ENCODE data around the gene KCTD13.

Gene KCTD13

DNA sequence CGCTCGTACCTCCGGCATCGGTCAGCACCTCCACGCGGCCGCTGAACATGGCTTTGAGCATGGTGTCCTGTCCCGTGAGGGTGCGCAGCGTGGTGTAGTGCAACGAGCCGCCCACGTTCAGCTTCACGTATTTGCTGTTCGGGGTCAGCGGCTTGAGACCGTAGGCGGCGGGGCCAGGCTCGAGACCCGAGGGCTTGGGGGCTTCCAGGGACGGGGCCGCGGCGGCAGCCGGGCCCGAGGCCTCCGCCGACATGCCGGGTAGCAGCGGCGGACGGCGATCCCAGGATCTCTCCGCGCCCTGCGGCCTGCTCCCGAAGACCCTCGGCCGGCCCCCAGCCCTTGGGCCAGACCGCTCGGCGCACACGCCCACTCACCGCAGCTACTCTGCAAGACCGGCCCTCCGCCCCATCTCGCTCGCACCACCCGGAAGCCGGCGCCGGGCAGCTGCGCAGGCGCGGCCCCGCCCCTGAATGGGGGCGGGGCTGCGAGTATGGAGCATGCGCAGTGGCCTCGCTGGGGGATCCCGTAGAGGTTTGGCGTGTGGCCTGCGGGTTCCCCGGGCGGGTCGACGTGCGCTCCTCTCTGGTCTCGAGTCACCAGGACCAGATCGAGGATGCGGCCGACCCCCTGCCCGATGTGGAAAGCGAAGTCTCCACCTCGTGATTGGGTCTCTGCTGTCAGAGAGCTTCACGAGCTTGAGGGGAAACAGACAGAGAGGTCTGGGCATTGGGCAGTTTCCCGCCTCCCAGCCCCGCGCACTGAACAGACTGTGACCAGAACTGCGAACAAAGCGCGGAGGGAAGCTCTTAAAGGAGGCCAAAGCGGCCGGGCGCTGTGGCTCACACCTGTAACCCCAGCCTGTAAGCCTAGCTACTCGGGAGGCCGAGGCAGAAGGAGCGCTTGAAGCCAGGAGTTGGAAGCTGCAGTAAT, at the start of gene KCTD13:
Gene KCTD13 (minus strand): TSS at position 446 of the 930 bp plus-strand sequence. CDS start 193 bp downstream, at position 253.
- Mint-ChIP-seq H3K36me3 (ENCODE audit: insufficient read depth) (peaks cover 10% of the 10 kb centered on the region), H3K27me3 (no peaks in the 10 kb centered on the region), H3K27ac (ENCODE audit: low read depth) (peak within 1 kb of the TSS; percentile 93), H3K9me3 (no peaks in the 10 kb centered on the region), H3K4me1 (peaks cover 47% of the 10 kb centered on the region), H3K4me3 (peak within 1 kb of the TSS; percentile 91)
- peak; percentile 79 for ATAC-seq (replicated peaks; ENCODE audit: extremely low read depth, poor library complexity, severe bottlenecking)
- peak; percentile 88 to 93 for DNase-seq (ENCODE audit: low spot score in 2 of 2)

DNA sequence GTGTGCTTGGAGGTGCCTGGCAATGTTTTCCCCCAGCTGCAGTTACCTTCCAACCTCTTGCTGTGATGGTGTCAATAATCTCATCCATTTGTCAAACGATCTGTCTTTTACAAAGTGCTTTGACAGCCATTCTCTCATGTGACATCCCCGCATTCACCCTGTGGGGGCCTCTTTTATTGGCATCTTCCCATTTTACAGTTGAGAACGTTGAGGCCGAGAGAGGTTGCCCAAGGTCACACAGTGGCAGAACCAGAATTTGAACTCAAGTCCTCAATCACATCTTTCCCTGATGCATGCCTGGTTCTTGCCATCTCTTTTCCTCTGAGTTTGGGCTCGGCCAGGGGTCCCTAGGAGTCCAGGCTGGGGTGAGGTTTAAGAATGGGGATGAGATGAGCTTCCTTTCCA, 49.1 kb upstream of the KCTD13 start:
- DNase-seq (ENCODE audit: low spot score in 2 of 2) (no peak), ATAC-seq (replicated peaks; ENCODE audit: extremely low read depth, poor library complexity, severe bottlenecking) (no peak)
- peaks cover 46% of the 10 kb centered on the region for H3K4me1 Mint-ChIP-seq
- H3K27me3 Mint-ChIP-seq: no peaks in the 10 kb centered on the region
- no peaks in the 10 kb centered on the region for H3K9me3 Mint-ChIP-seq
- H3K4me3 Mint-ChIP-seq: peak overlapping the region; percentile 99
- H3K27ac Mint-ChIP-seq (ENCODE audit: low read depth): peak overlapping the region; percentile 23
- peaks cover 16% of the 10 kb centered on the region for H3K36me3 Mint-ChIP-seq (ENCODE audit: insufficient read depth)

GRCh38 chr16:29974291-29975133, 48.5 kb upstream of the KCTD13 start:
- ATAC-seq (replicated peaks; ENCODE audit: extremely low read depth, poor library complexity, severe bottlenecking) (no peak), DNase-seq (ENCODE audit: low spot score in 2 of 2) (no peak)
- peaks cover 13% of the 10 kb centered on the region for H3K36me3 Mint-ChIP-seq (ENCODE audit: insufficient read depth)
- peak overlapping the region; percentile 23 for H3K27ac Mint-ChIP-seq (ENCODE audit: low read depth)
- no peaks in the 10 kb centered on the region for H3K27me3 Mint-ChIP-seq
- H3K4me3 Mint-ChIP-seq: peak overlapping the region; percentile 99
- H3K4me1 Mint-ChIP-seq: peaks cover 46% of the 10 kb centered on the region
- H3K9me3 Mint-ChIP-seq: no peaks in the 10 kb centered on the region

DNA sequence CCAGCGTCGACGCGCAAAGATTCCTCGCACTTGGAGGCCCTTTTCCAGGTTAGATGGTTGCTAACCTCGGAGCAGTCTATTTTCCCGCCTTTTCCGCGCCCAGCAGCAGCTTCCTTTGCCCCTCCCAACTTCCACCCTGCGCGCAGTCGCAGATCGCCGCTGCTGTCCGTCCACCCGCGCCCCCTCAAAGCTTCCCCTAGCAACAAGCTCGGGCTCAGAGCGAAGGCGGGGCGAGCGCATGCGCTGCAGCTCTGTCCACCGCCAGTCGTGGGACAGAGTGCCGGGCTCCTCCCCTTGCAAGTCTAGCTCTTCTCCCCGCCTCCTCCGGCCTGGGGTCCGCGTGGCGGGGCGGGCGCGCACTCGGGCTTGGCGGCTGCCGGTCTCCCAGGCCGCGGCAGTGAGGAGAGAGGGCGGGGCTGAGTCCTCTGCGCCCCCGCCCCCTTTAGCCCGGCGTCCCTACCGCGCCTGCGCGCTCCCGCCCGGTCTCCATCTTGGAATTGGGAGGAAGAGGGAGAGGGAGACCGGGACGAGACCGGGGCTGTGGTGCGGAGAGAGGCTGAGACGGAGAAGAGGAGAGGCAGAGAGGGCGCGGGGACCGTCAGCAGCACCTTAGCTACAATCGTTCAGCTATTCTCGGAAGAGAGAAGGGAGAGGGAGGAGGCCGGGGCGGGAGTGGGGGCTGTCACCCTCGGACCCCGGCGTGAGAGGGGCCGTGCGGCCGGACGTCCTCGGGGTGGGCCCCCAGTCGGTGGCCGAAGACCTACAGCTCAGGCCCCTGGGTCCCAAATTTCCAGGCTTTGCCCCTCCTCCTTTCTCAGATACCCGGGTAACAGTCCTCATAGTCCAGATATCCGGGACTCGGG, 47.6 kb upstream of the KCTD13 start, which contains the start of gene TAOK2:
Gene TAOK2 (plus strand): TSS at position 485 of the 863 bp plus-strand sequence. CDS start 3,905 bp downstream, outside the sequence.
- ATAC-seq (replicated peaks; ENCODE audit: extremely low read depth, poor library complexity, severe bottlenecking) (peak; percentile 81), DNase-seq (ENCODE audit: low spot score in 2 of 2) (peak; percentile 85 to 87)
- H3K27me3 Mint-ChIP-seq: no peaks in the 10 kb centered on the region
- H3K4me1 Mint-ChIP-seq: peaks cover 46% of the 10 kb centered on the region
- H3K27ac Mint-ChIP-seq (ENCODE audit: low read depth): peak within 1 kb of the TSS; percentile 23
- peak within 1 kb of the TSS; percentile 99 for H3K4me3 Mint-ChIP-seq
- peaks cover 10% of the 10 kb centered on the region for H3K36me3 Mint-ChIP-seq (ENCODE audit: insufficient read depth)
- no peaks in the 10 kb centered on the region for H3K9me3 Mint-ChIP-seq

GRCh38 chr16:29972992-29973383, 47.0 kb upstream of the KCTD13 start:
- DNase-seq (ENCODE audit: low spot score in 2 of 2): no peak
- Mint-ChIP-seq H3K27ac (ENCODE audit: low read depth) (peak overlapping the region; percentile 23), H3K9me3 (no peaks in the 10 kb centered on the region), H3K36me3 (ENCODE audit: insufficient read depth) (peaks cover 13% of the 10 kb centered on the region), H3K4me3 (peak overlapping the region; percentile 99), H3K27me3 (no peaks in the 10 kb centered on the region), H3K4me1 (peaks cover 46% of the 10 kb centered on the region)
- ATAC-seq (replicated peaks; ENCODE audit: extremely low read depth, poor library complexity, severe bottlenecking): no peak

- no peaks in the 10 kb centered on the region for H3K27me3 Mint-ChIP-seq
- H3K4me1 Mint-ChIP-seq: peaks cover 43% of the 10 kb centered on the region
- DNase-seq (ENCODE audit: low spot score in 2 of 2) (no peak), ATAC-seq (replicated peaks; ENCODE audit: extremely low read depth, poor library complexity, severe bottlenecking) (no peak)
- H3K27ac Mint-ChIP-seq (ENCODE audit: low read depth): peak overlapping the region; percentile 23
- H3K9me3 Mint-ChIP-seq: no peaks in the 10 kb centered on the region
- H3K4me3 Mint-ChIP-seq: peak overlapping the region; percentile 99
- H3K36me3 Mint-ChIP-seq (ENCODE audit: insufficient read depth): peaks cover 13% of the 10 kb centered on the region
These were observed 46.5 kb upstream of the KCTD13 start for GRCh38 chr16:29972500-29972899.

GRCh38 chr16:29971304-29971703, 45.3 kb upstream of the KCTD13 start:
- no peaks in the 10 kb centered on the region for H3K9me3 Mint-ChIP-seq
- peaks cover 31% of the 10 kb centered on the region for H3K4me1 Mint-ChIP-seq
- H3K27ac Mint-ChIP-seq (ENCODE audit: low read depth): peak overlapping the region; percentile 36
- no peaks in the 10 kb centered on the region for H3K27me3 Mint-ChIP-seq
- DNase-seq (ENCODE audit: low spot score in 2 of 2): no peak
- H3K36me3 Mint-ChIP-seq (ENCODE audit: insufficient read depth): peaks cover 13% of the 10 kb centered on the region
- no peak overlapping the region for H3K4me3 Mint-ChIP-seq
- no peak for ATAC-seq (replicated peaks; ENCODE audit: extremely low read depth, poor library complexity, severe bottlenecking)

DNA sequence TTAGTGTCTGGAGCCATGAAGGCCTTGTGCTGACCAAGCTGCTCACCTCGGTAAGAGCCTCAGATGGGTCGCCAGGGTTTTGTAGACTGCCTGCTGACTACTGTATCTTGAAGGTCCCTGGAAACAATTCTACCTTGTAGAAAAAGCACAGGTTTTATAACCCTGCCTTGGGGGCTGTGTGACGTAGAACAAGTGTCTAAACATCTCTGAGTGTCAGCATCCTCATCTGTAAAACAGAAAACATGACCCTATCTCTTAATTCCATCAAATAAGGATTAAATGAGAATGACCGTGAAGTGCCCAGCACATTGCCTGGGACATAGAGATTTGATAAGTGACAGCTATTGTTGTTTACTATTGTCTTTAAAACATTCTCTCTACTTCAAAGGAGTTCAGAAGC, 42.2 kb upstream of the KCTD13 start:
- ATAC-seq (replicated peaks; ENCODE audit: extremely low read depth, poor library complexity, severe bottlenecking) (no peak), DNase-seq (ENCODE audit: low spot score in 2 of 2) (no peak)
- Mint-ChIP-seq H3K36me3 (ENCODE audit: insufficient read depth) (peaks cover 11% of the 10 kb centered on the region), H3K9me3 (no peaks in the 10 kb centered on the region), H3K4me3 (no peak overlapping the region), H3K27me3 (no peaks in the 10 kb centered on the region), H3K4me1 (peaks cover 6% of the 10 kb centered on the region), H3K27ac (ENCODE audit: low read depth) (no peak overlapping the region)

DNA sequence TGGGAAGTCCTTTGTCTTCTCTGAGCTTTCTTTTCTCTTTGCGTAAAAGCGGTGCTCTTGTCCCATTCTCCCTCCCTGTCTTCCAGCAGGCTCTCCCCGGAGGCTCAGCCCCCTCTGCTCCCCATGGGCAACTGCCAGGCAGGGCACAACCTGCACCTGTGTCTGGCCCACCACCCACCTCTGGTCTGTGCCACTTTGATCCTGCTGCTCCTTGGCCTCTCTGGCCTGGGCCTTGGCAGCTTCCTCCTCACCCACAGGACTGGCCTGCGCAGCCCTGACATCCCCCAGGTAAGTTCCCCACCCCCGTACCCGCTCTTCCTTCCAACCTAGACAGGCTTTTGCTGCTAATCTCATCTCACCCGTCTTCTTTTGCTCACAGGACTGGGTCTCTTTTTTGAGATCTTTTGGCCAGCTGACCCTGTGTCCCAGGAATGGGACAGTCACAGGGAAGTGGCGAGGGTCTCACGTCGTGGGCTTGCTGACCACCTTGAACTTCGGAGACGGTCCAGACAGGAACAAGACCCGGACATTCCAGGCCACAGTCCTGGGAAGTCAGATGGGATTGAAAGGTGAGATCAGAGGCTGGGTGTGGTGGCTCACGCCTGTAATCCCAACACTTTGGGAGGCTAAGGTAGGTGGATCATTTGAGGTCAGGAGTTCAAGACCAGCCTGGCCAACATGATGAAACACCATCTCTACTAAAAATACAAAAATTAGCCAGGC, 37.2 kb upstream of the KCTD13 start:
- Mint-ChIP-seq H3K9me3 (no peaks in the 10 kb centered on the region), H3K27ac (ENCODE audit: low read depth) (peak overlapping the region; percentile 91), H3K27me3 (no peaks in the 10 kb centered on the region), H3K4me1 (peaks cover 16% of the 10 kb centered on the region), H3K36me3 (ENCODE audit: insufficient read depth) (peaks cover 9% of the 10 kb centered on the region), H3K4me3 (peak overlapping the region; percentile 89)
- ATAC-seq (replicated peaks; ENCODE audit: extremely low read depth, poor library complexity, severe bottlenecking): no peak
- DNase-seq (ENCODE audit: low spot score in 2 of 2): no peak

DNA sequence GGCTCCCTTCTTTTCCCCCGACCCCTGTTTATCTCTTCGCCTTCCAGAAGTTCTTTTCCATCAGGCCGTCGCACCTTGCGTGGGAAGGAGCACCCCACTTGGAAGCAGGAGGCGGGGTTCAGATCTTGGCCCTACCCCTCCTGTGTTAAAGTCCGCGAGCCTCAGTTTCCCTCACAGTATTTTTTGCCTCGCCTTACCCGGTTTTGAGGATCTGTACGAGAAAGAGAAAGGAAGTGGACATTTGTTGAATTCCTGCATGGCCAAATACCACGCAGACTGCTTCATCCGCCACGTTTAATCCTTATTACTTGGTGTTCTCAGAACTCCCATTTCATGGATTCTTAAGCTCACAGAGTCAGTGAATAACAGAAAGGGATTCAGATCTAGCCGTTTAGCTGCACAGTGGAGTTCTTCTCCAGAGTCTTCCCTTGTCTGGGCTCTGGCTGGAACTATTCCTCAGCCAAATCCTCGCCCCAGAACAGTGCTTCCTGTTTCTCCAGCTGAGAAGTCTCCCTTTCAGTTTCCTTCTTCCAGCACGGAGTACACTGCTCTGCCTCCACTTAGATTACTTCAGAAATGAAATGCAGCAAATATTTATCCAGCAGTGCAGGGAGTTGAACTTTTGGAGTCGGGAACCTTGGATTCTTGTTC, 36.4 kb upstream of the KCTD13 start:
- Mint-ChIP-seq H3K4me1 (peaks cover 16% of the 10 kb centered on the region), H3K4me3 (peak overlapping the region; percentile 89), H3K27me3 (no peaks in the 10 kb centered on the region), H3K36me3 (ENCODE audit: insufficient read depth) (peaks cover 9% of the 10 kb centered on the region), H3K27ac (ENCODE audit: low read depth) (peak overlapping the region; percentile 91), H3K9me3 (no peaks in the 10 kb centered on the region)
- DNase-seq (ENCODE audit: low spot score in 2 of 2): no peak
- no peak for ATAC-seq (replicated peaks; ENCODE audit: extremely low read depth, poor library complexity, severe bottlenecking)
